AG09309 (cell line): ENCODE results near the gene TRAPPC2L.

Source experiments
- DNase-seq: peaks from one replicate; pipeline ENCODE4 v3.0.0-alpha.2; 2010; ENCODE audit warnings: low read depth
- H3K4me3 ChIP-seq: 2 replicates; pipeline ENCODE4 v1.5.1; 2011; ENCODE audit warnings: mild to moderate bottlenecking, low read depth, low read length, moderate library complexity; ENCODE audit not compliant: control insufficient read depth
- CTCF ChIP-seq: IDR thresholded peaks from 2 replicates; pipeline ENCODE4 v1.5.1; 2011; ENCODE audit warnings: mild to moderate bottlenecking, low read depth, low read length, inconsistent platforms; ENCODE audit not compliant: insufficient read depth, control insufficient read depth; ENCODE audit errors: missing control alignments

TRAPPC2L gene

GRCh38 chr16:88842806-88843205 is 14.1 kb upstream of the TRAPPC2L start:
- no peak for DNase-seq
- no peak for TF ChIP-seq CTCF
- no peak overlapping the region for H3K4me3 ChIP-seq

GRCh38 chr16:88843256-88843655 is 13.7 kb upstream of the TRAPPC2L start:
- DNase-seq = no peak
- no peak overlapping the region for H3K4me3 ChIP-seq
- no peak for TF ChIP-seq CTCF

- no peak for DNase-seq
- H3K4me3 ChIP-seq = no peak overlapping the region
- TF ChIP-seq CTCF = no peak
These were observed 12.4 kb upstream of the TRAPPC2L start for GRCh38 chr16:88844419-88845036.

GRCh38 chr16:88846088-88846487 is 10.8 kb upstream of the TRAPPC2L start:
- no peak for DNase-seq
- TF ChIP-seq CTCF = no peak
- H3K4me3 ChIP-seq = no peak overlapping the region

- no peak for TF ChIP-seq CTCF
- DNase-seq = no peak
- no peak overlapping the region for H3K4me3 ChIP-seq
These were observed 9.3 kb upstream of the TRAPPC2L start for GRCh38 chr16:88847654-88848053.

- no peak for DNase-seq
- no peak for TF ChIP-seq CTCF
- no peak overlapping the region for H3K4me3 ChIP-seq
These were observed 8.4 kb upstream of the TRAPPC2L start for GRCh38 chr16:88848557-88848956.
